ENCODE results near the gene RBM7. TPM values are rescaled to one million over a fixed set of nuclear protein-coding genes. Genes with fewer than 3 reads are reported as not detected.

Gene RBM7
- total RNA-seq: 10 to 100 TPM; 14.7 to 15.5 (median 15.3) TPM

- Histone ChIP-seq H3K4me3 (peak within 1 kb of the TSS; percentile 54 to 81 (median 66)), H3K36me3 (peaks cover 0 to 3% (median 0%) of the 10 kb centered on the region in 3 donors), H3K9me3 (no peaks in the 10 kb centered on the region), H3K4me1 (peaks cover 0 to 67% (median 30%) of the 10 kb centered on the region in 4 donors), H3K27me3 (no peaks in the 10 kb centered on the region), H3K27ac (peak within 1 kb of the TSS; percentile 94 to 99 (median 98))
- TF ChIP-seq EP300 (IDR thresholded peaks at IDR 0.05): peak; percentile 91 to 99
- peak in 3 of 5 experiments; percentile 13 to 36 (median 35) for TF ChIP-seq CTCF (IDR thresholded peaks at IDR 0.05)
- TF ChIP-seq POLR2A (IDR thresholded peaks at IDR 0.05): peak; percentile 94 to 98
- WGBS, 2 donors: 0 to 1% methylated on average over 50 to 60 of the region's 65 CpGs
- peak; percentile 93 for DNase-seq (ENCODE audit: low spot score in 2 of 2)
Observed at GRCh38 chr11:114400216-114400914, at the start of gene RBM7, which contains the start of gene C11orf71. Gene RBM7, plus strand, starts transcription at chr11:114400666. Its CDS starts 6 bp downstream, at chr11:114400672. Gene C11orf71, minus strand, starts transcription at chr11:114400511. Its CDS starts 180 bp downstream, at chr11:114400331.

- TF ChIP-seq EP300 (IDR thresholded peaks at IDR 0.05) (no peak), CTCF (IDR thresholded peaks at IDR 0.05) (no peak), POLR2A (IDR thresholded peaks at IDR 0.05) (no peak)
- H3K27me3 ChIP-seq: no peaks in the 10 kb centered on the region
- no peak for DNase-seq (ENCODE audit: low spot score in 2 of 2)
- 72 to 76% methylated on average over 3 of the region's 3 CpGs for WGBS, 2 donors
- no peaks in the 10 kb centered on the region for H3K9me3 ChIP-seq
- no peaks in the 10 kb centered on the region for H3K36me3 ChIP-seq
- H3K4me3 ChIP-seq: no peak overlapping the region
- peaks cover 0 to 5% (median 0%) of the 10 kb centered on the region in 4 donors for H3K4me1 ChIP-seq
- no peak overlapping the region for H3K27ac ChIP-seq
Observed at GRCh38 chr11:114353443-114353842, 47.0 kb upstream of the RBM7 start.

- Histone ChIP-seq H3K4me1 (peaks cover 0 to 5% (median 0%) of the 10 kb centered on the region in 4 donors), H3K27me3 (no peaks in the 10 kb centered on the region), H3K9me3 (no peaks in the 10 kb centered on the region), H3K27ac (no peak overlapping the region), H3K36me3 (no peaks in the 10 kb centered on the region), H3K4me3 (no peak overlapping the region)
- DNase-seq (ENCODE audit: low spot score in 2 of 2): no peak
- TF ChIP-seq EP300 (IDR thresholded peaks at IDR 0.05) (no peak), CTCF (IDR thresholded peaks at IDR 0.05) (no peak), POLR2A (IDR thresholded peaks at IDR 0.05) (no peak)
- 40 to 50% methylated on average over 3 of the region's 3 CpGs for WGBS, 2 donors
Observed at GRCh38 chr11:114354076-114354475, 46.4 kb upstream of the RBM7 start.

GRCh38 chr11:114358716-114359115 is 41.8 kb upstream of the RBM7 start:
- TF ChIP-seq EP300 (IDR thresholded peaks at IDR 0.05) (no peak), POLR2A (IDR thresholded peaks at IDR 0.05) (no peak), CTCF (IDR thresholded peaks at IDR 0.05) (no peak)
- 62 to 86% methylated on average over 1 of the region's 1 CpG for WGBS, 2 donors
- no peak overlapping the region for H3K27ac ChIP-seq
- no peaks in the 10 kb centered on the region for H3K36me3 ChIP-seq
- DNase-seq (ENCODE audit: low spot score in 2 of 2): no peak
- H3K4me3 ChIP-seq: no peak overlapping the region
- peaks cover 0 to 4% (median 0%) of the 10 kb centered on the region in 4 donors for H3K9me3 ChIP-seq
- no peaks in the 10 kb centered on the region for H3K27me3 ChIP-seq
- peaks cover 0 to 5% (median 0%) of the 10 kb centered on the region in 4 donors for H3K4me1 ChIP-seq

GRCh38 chr11:114359342-114359741 is 41.1 kb upstream of the RBM7 start:
- no peaks in the 10 kb centered on the region for H3K36me3 ChIP-seq
- DNase-seq (ENCODE audit: low spot score in 2 of 2): no peak
- H3K4me3 ChIP-seq: no peak overlapping the region
- H3K4me1 ChIP-seq: no peaks in the 10 kb centered on the region
- no peak overlapping the region for H3K27ac ChIP-seq
- TF ChIP-seq EP300 (IDR thresholded peaks at IDR 0.05) (no peak), POLR2A (IDR thresholded peaks at IDR 0.05) (no peak), CTCF (IDR thresholded peaks at IDR 0.05) (no peak)
- no peaks in the 10 kb centered on the region for H3K27me3 ChIP-seq
- peaks cover 0 to 4% (median 0%) of the 10 kb centered on the region in 4 donors for H3K9me3 ChIP-seq
